ENCODE data around the gene ZNF239.
"Not testable (repeated sequence)": the region's sequence is repeated elsewhere in the genome, so short reads cannot be mapped to it uniquely, and the experiment has no call there.

ZNF239 gene

GRCh38 chr10:43576062-43576461, 1.6 kb upstream of the ZNF239 start:
- Histone ChIP-seq H3K27me3 (ENCODE audit: insufficient read depth, insufficient read length) (no peaks in the 10 kb centered on the region), H3K4me3 (ENCODE audit: insufficient read length, low read depth) (no peak overlapping the region), H3K36me3 (ENCODE audit: insufficient read depth, insufficient read length, low read length) (peaks cover 15% of the 10 kb centered on the region), H3K9ac (ENCODE audit: insufficient read length, low read depth) (no peak overlapping the region), H3K9me3 (ENCODE audit: insufficient read depth, low read length) (no peaks in the 10 kb centered on the region; the same call in 1 of the 2 replicates), H3K4me1 (ENCODE audit: insufficient read depth, insufficient read length) (no peaks in the 10 kb centered on the region)
- no peak for DNase-seq (ENCODE audit: low read depth, low spot score)
- TF ChIP-seq ZNF274 (IDR thresholded peaks at IDR 0.05; ENCODE audit: low read depth, low read length), result no peak
- no peak for TF ChIP-seq SUZ12 (IDR thresholded peaks at IDR 0.05; ENCODE audit: extremely low read depth, insufficient read depth, insufficient read length)
- no peak for TF ChIP-seq YY1 (IDR thresholded peaks at IDR 0.05; ENCODE audit: insufficient read depth, insufficient read length)

GRCh38 chr10:43574906-43575305, 490 bp upstream of the ZNF239 start:
- Histone ChIP-seq H3K36me3 (ENCODE audit: insufficient read depth, insufficient read length, low read length) (peaks cover 21% of the 10 kb centered on the region), H3K27me3 (ENCODE audit: insufficient read depth, insufficient read length) (no peaks in the 10 kb centered on the region), H3K4me3 (ENCODE audit: insufficient read length, low read depth) (no peak overlapping the region), H3K9ac (ENCODE audit: insufficient read length, low read depth) (no peak overlapping the region), H3K9me3 (ENCODE audit: insufficient read depth, low read length) (no peaks in the 10 kb centered on the region; the same call in 1 of the 2 replicates), H3K4me1 (ENCODE audit: insufficient read depth, insufficient read length) (no peaks in the 10 kb centered on the region)
- DNase-seq (ENCODE audit: low read depth, low spot score), result no peak
- TF ChIP-seq ZNF274 (IDR thresholded peaks at IDR 0.05; ENCODE audit: low read depth, low read length), result no peak

GRCh38 chr10:43573250-43574000, 991 bp downstream of the ZNF239 start:
- H3K27me3 ChIP-seq (ENCODE audit: insufficient read depth, insufficient read length), result no peaks in the 10 kb centered on the region
- TF ChIP-seq ZNF274 (IDR thresholded peaks at IDR 0.05; ENCODE audit: low read depth, low read length) (no peak), YY1 (IDR thresholded peaks at IDR 0.05; ENCODE audit: insufficient read depth, insufficient read length) (no peak), SUZ12 (IDR thresholded peaks at IDR 0.05; ENCODE audit: extremely low read depth, insufficient read depth, insufficient read length) (no peak)
- peaks cover 32% of the 10 kb centered on the region for H3K36me3 ChIP-seq (ENCODE audit: insufficient read depth, insufficient read length, low read length)
- no peak for DNase-seq (ENCODE audit: low read depth, low spot score)
- H3K9ac ChIP-seq (ENCODE audit: insufficient read length, low read depth), result peak overlapping the region; percentile 81
- no peaks in the 10 kb centered on the region; the same call in 1 of the 2 replicates for H3K9me3 ChIP-seq (ENCODE audit: insufficient read depth, low read length)
- no peaks in the 10 kb centered on the region for H3K4me1 ChIP-seq (ENCODE audit: insufficient read depth, insufficient read length)
- peak overlapping the region; percentile 56 for H3K4me3 ChIP-seq (ENCODE audit: insufficient read length, low read depth)

GRCh38 chr10:43570971-43571370, 3.4 kb downstream of the ZNF239 start:
- TF ChIP-seq SUZ12 (IDR thresholded peaks at IDR 0.05; ENCODE audit: extremely low read depth, insufficient read depth, insufficient read length) (no peak), ZNF274 (IDR thresholded peaks at IDR 0.05; ENCODE audit: low read depth, low read length) (no peak), YY1 (IDR thresholded peaks at IDR 0.05; ENCODE audit: insufficient read depth, insufficient read length) (no peak)
- no peaks in the 10 kb centered on the region; the same call in 1 of the 2 replicates for H3K9me3 ChIP-seq (ENCODE audit: insufficient read depth, low read length)
- H3K36me3 ChIP-seq (ENCODE audit: insufficient read depth, insufficient read length, low read length), result peaks cover 54% of the 10 kb centered on the region
- H3K27me3 ChIP-seq (ENCODE audit: insufficient read depth, insufficient read length), result no peaks in the 10 kb centered on the region
- no peak overlapping the region for H3K9ac ChIP-seq (ENCODE audit: insufficient read length, low read depth)
- no peaks in the 10 kb centered on the region for H3K4me1 ChIP-seq (ENCODE audit: insufficient read depth, insufficient read length)
- DNase-seq (ENCODE audit: low read depth, low spot score), result no peak
- H3K4me3 ChIP-seq (ENCODE audit: insufficient read length, low read depth), result no peak overlapping the region

GRCh38 chr10:43569681-43570080, 4.7 kb downstream of the ZNF239 start:
- Histone ChIP-seq H3K36me3 (ENCODE audit: insufficient read depth, insufficient read length, low read length) (peaks cover 55% of the 10 kb centered on the region), H3K27me3 (ENCODE audit: insufficient read depth, insufficient read length) (no peaks in the 10 kb centered on the region), H3K9me3 (ENCODE audit: insufficient read depth, low read length) (no peaks in the 10 kb centered on the region), H3K9ac (ENCODE audit: insufficient read length, low read depth) (no peak overlapping the region), H3K4me1 (ENCODE audit: insufficient read depth, insufficient read length) (no peaks in the 10 kb centered on the region), H3K4me3 (ENCODE audit: insufficient read length, low read depth) (no peak overlapping the region)
- DNase-seq (ENCODE audit: low read depth, low spot score), result no peak
- TF ChIP-seq YY1 (IDR thresholded peaks at IDR 0.05; ENCODE audit: insufficient read depth, insufficient read length) (no peak), ZNF274 (IDR thresholded peaks at IDR 0.05; ENCODE audit: low read depth, low read length) (no peak), SUZ12 (IDR thresholded peaks at IDR 0.05; ENCODE audit: extremely low read depth, insufficient read depth, insufficient read length) (no peak)

GRCh38 chr10:43557214-43557613, 17.2 kb downstream of the ZNF239 start:
- Histone ChIP-seq H3K4me1 (ENCODE audit: insufficient read depth, insufficient read length) (no peaks in the 10 kb centered on the region), H3K36me3 (ENCODE audit: insufficient read depth, insufficient read length, low read length) (peaks cover 50% of the 10 kb centered on the region), H3K9ac (ENCODE audit: insufficient read length, low read depth) (no peak overlapping the region), H3K4me3 (ENCODE audit: insufficient read length, low read depth) (no peak overlapping the region), H3K27me3 (ENCODE audit: insufficient read depth, insufficient read length) (no peaks in the 10 kb centered on the region), H3K9me3 (ENCODE audit: insufficient read depth, low read length) (no peaks in the 10 kb centered on the region; the same call in 1 of the 2 replicates)
- TF ChIP-seq SUZ12 (IDR thresholded peaks at IDR 0.05; ENCODE audit: extremely low read depth, insufficient read depth, insufficient read length) (no peak), ZNF274 (IDR thresholded peaks at IDR 0.05; ENCODE audit: low read depth, low read length) (no peak), YY1 (IDR thresholded peaks at IDR 0.05; ENCODE audit: insufficient read depth, insufficient read length) (no peak)
- no peak for DNase-seq (ENCODE audit: low read depth, low spot score)

- H3K4me1 ChIP-seq (ENCODE audit: insufficient read depth, insufficient read length); H3K4me3 ChIP-seq (ENCODE audit: insufficient read length, low read depth); H3K9me3 ChIP-seq (ENCODE audit: insufficient read depth, low read length); DNase-seq (ENCODE audit: low read depth, low spot score); H3K27me3 ChIP-seq (ENCODE audit: insufficient read depth, insufficient read length); H3K9ac ChIP-seq (ENCODE audit: insufficient read length, low read depth); H3K36me3 ChIP-seq (ENCODE audit: insufficient read depth, insufficient read length, low read length): not testable (repeated sequence)
Observed at GRCh38 chr10:43543746-43544145, 30.7 kb downstream of the ZNF239 start.

Measured in NT2/D1 (cell line).